CD4-positive, CD25-positive, alpha-beta regulatory T cell (primary cell): Measurements from ENCODE around the gene DMD. TPM values are rescaled to one million over a fixed set of nuclear protein-coding genes. Genes with fewer than 3 reads are reported as not detected.

Experiments used
- ATAC-seq, 2 donors: fragments of 150-1000 bp; cut with Tn5 transposase; one replicate each; pipeline ENCODE4 v1.10.0; 2021; ENCODE audit warnings: low read depth in 2 of 2, moderate number of reproducible peaks in 2 of 2, moderate library complexity in 1 of 2
- DNase-seq, 3 donors: peaks; one replicate each; pipeline versions ENCODE4 v3.0.0 to v3.0.0-alpha.2; 2012 to 2022; ENCODE audit warnings: mixed read lengths in 1 of 3
- H3K27ac ChIP-seq: one replicate; pipeline ENCODE4 v1.7.0; 2013; ENCODE audit warnings: mild to moderate bottlenecking, low read length; ENCODE audit not compliant: insufficient read depth, poor library complexity, severe bottlenecking
- H3K27me3 ChIP-seq: one replicate; pipeline ENCODE4 v1.7.0; 2013; ENCODE audit warnings: low read length; ENCODE audit not compliant: control insufficient read depth, insufficient read depth
- H3K36me3 ChIP-seq: one replicate; pipeline ENCODE4 v1.7.0; 2013; ENCODE audit warnings: mild to moderate bottlenecking, low read length, moderate library complexity; ENCODE audit not compliant: control insufficient read depth, insufficient read depth
- H3K4me1 ChIP-seq: 2 replicates; pipeline ENCODE4 v1.7.0; 2013; ENCODE audit warnings: mild to moderate bottlenecking, low read length; ENCODE audit not compliant: insufficient read depth, control insufficient read depth, poor library complexity, severe bottlenecking
- H3K4me3 ChIP-seq: one replicate; pipeline ENCODE4 v1.7.0; 2013; ENCODE audit warnings: low read depth, mild to moderate bottlenecking, low read length, moderate library complexity
- H3K9me3 ChIP-seq, 2 experiments: 1 replicate in 1 of 2; 2 replicates in 1 of 2; pipeline ENCODE4 v1.7.0; 2013; ENCODE audit warnings: low read length in 2 of 2, mild to moderate bottlenecking in 1 of 2, moderate library complexity in 1 of 2; ENCODE audit not compliant: control insufficient read depth in 2 of 2
- H3K27ac Mint-ChIP-seq, 3 donors: one replicate each; pipeline ENCODE4 v1.8.0; 2020 to 2022; ENCODE audit warnings: mild to moderate bottlenecking in 3 of 3, mixed read lengths in 3 of 3, moderate library complexity in 2 of 3
- H3K27me3 Mint-ChIP-seq: one replicate; pipeline ENCODE4 v1.8.0; 2022; ENCODE audit warnings: mild to moderate bottlenecking, mixed read lengths
- H3K36me3 Mint-ChIP-seq: one replicate; pipeline ENCODE4 v1.8.0; 2020; ENCODE audit warnings: mixed read lengths
- H3K4me1 Mint-ChIP-seq, 4 donors: one replicate each; pipeline ENCODE4 v1.8.0; 2020 to 2022; ENCODE audit warnings: mixed read lengths in 4 of 4, mild to moderate bottlenecking in 1 of 4
- H3K4me3 Mint-ChIP-seq, 4 donors: one replicate each; pipeline ENCODE4 v1.8.0; 2020 to 2022; ENCODE audit warnings: mild to moderate bottlenecking in 4 of 4, mixed read lengths in 4 of 4, moderate library complexity in 3 of 4
- H3K9me3 Mint-ChIP-seq, 7 donors: one replicate each; pipeline ENCODE4 v1.8.0; 2020 to 2022; ENCODE audit warnings: mixed read lengths in 7 of 7, mild to moderate bottlenecking in 3 of 7, moderate library complexity in 2 of 7
- polyA plus RNA-seq, 4 donors: library from polyadenylated mRNA; unstranded; fragments of 300-500 nt; fragmentation: Illumina TruSeq; gene quantifications; one replicate each; pipeline ENCODE4 v1.2.3, GENCODE V29; 2021
- total RNA-seq: library from RNA; stranded (reverse); gene quantifications from one replicate; pipeline ENCODE4 v1.2.3, GENCODE V29; 2022

DMD gene
- total and polyA plus RNA-seq, 5 donors from 2014 or later, result 0.20 to 2.8 (median 0.98) TPM

DNA sequence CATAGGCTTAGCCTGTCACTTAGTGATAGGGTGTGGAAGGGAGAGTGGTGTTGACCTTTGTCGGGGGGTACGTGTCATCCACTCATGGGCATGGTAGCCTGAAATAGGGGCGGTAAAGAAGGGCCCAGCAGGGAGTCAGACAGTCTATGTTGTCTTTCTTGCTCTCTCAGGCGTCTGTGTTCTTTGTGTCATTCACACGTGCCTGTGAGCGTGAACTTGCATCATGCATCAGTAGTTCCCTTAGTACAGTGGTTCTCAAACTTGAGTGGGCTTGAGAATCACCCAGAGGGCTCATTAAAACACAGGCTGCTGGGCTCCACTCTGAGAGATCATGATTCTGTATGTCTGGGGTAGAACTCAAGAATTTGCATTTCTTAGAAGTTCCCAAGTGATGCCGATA, 1688.6 kb downstream of the DMD start:
- no peaks in the 10 kb centered on the region for H3K4me1 Mint-ChIP-seq
- Histone ChIP-seq H3K4me3 (no peak overlapping the region), H3K27me3 (no peaks in the 10 kb centered on the region), H3K27ac (no peak overlapping the region), H3K4me1 (no peaks in the 10 kb centered on the region), H3K9me3 (no peaks in the 10 kb centered on the region), H3K36me3 (no peaks in the 10 kb centered on the region)
- ATAC-seq (no peak), DNase-seq (no peak)
- no peaks in the 10 kb centered on the region for H3K27me3 Mint-ChIP-seq
- no peak overlapping the region for H3K4me3 Mint-ChIP-seq
- H3K9me3 Mint-ChIP-seq, result peaks cover 0 to 5% (median 0%) of the 10 kb centered on the region in 7 donors
- H3K36me3 Mint-ChIP-seq, result no peaks in the 10 kb centered on the region
- H3K27ac Mint-ChIP-seq, result no peak overlapping the region

DNA sequence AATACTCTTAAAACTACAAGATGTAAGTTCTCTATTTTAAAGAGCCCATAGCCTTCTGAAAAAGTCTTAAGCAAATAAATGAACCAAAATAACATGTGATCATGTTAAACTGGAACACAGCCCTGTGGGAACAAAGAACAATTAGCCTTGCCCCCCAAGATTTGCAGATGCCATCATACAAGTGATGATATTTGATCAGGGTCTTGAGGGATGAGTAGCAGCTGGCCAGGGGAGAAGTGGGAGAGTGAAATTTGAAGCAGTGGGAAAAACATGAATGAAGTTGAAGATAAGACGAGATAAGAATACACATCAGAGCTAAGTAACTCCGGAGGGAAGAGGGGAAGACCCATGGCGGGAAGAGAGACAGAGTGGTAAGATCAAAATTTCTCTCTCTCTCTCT, 1689.4 kb downstream of the DMD start:
- ATAC-seq (no peak), DNase-seq (no peak)
- no peak overlapping the region for H3K27ac Mint-ChIP-seq
- Histone ChIP-seq H3K4me1 (no peaks in the 10 kb centered on the region), H3K27me3 (no peaks in the 10 kb centered on the region), H3K9me3 (no peaks in the 10 kb centered on the region), H3K36me3 (no peaks in the 10 kb centered on the region), H3K27ac (no peak overlapping the region), H3K4me3 (no peak overlapping the region)
- H3K27me3 Mint-ChIP-seq, result no peaks in the 10 kb centered on the region
- H3K4me1 Mint-ChIP-seq, result no peaks in the 10 kb centered on the region
- peaks cover 0 to 4% (median 0%) of the 10 kb centered on the region in 7 donors for H3K9me3 Mint-ChIP-seq
- no peaks in the 10 kb centered on the region for H3K36me3 Mint-ChIP-seq
- H3K4me3 Mint-ChIP-seq, result no peak overlapping the region

DNA sequence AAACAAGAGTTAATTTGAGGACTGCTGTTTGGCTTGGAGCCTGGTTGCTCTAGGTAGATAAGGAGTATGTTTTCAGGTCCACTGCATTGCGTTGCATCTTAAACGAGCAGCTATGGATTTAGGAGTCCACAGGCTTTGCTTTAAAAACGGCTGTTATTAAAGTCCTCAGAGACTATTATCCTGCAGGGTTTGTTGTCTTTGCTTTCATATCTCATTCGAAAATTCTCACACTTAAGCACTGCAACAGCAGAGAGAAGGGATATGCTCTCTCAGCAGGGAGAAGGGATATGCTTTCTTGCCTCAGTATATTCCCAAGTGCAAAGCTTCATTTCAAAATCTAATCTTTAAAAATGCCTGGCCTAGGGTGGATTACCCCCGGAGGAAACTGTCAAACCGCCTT, 1694.8 kb downstream of the DMD start:
- Mint-ChIP-seq H3K4me1 (no peaks in the 10 kb centered on the region), H3K4me3 (no peak overlapping the region), H3K36me3 (no peaks in the 10 kb centered on the region), H3K9me3 (peaks cover 0 to 4% (median 0%) of the 10 kb centered on the region in 7 donors), H3K27me3 (no peaks in the 10 kb centered on the region), H3K27ac (no peak overlapping the region)
- H3K36me3 ChIP-seq, result no peaks in the 10 kb centered on the region
- no peak for ATAC-seq
- no peak overlapping the region for H3K27ac ChIP-seq
- H3K27me3 ChIP-seq, result no peaks in the 10 kb centered on the region
- no peaks in the 10 kb centered on the region for H3K9me3 ChIP-seq
- no peaks in the 10 kb centered on the region for H3K4me1 ChIP-seq
- DNase-seq, result no peak
- no peak overlapping the region for H3K4me3 ChIP-seq

DNA sequence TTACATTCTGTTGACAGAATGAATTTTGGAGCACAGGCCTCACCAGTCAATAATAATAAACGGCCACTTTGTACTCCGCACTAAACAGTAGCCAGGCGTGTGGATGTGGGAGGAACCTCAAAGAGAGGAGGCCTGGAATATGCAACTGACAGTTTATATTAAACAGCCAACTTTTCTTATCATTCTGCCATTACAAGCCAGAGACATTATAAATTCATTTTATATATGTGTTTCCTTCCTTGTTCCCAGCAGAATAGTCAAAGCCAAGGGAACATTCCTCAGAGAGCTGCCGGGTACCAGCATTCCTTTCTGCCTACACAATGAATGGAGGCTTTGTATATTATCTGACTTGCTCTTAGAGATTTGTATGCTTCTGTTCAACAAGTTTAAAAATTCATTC, 1703.0 kb downstream of the DMD start:
- no peaks in the 10 kb centered on the region for H3K4me1 Mint-ChIP-seq
- no peak overlapping the region for H3K27ac Mint-ChIP-seq
- H3K9me3 Mint-ChIP-seq, result peaks cover 0 to 2% (median 0%) of the 10 kb centered on the region in 7 donors
- H3K27me3 Mint-ChIP-seq, result no peaks in the 10 kb centered on the region
- Histone ChIP-seq H3K4me1 (no peaks in the 10 kb centered on the region), H3K4me3 (no peak overlapping the region), H3K9me3 (no peaks in the 10 kb centered on the region), H3K27me3 (no peaks in the 10 kb centered on the region), H3K27ac (no peak overlapping the region), H3K36me3 (no peaks in the 10 kb centered on the region)
- H3K4me3 Mint-ChIP-seq, result no peak overlapping the region
- no peaks in the 10 kb centered on the region for H3K36me3 Mint-ChIP-seq
- DNase-seq (no peak), ATAC-seq (no peak)

DNA sequence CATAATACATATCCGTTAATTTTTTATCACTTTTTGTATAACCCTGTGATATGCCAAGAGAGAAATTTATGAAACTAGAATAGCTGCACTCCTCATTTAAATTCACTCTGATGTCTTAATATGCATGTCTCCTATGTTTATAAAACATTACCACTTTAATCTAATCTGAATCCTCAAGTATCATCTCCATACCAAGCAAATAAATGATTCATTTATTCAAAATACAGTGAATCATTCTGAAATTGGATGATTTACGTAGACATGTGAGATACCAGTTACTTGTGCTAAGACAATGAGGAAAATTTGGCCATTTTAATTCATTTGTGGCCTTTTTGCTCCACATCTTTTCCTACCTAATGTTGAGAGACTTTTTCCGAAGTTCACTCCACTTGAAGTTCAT, 1704.4 kb downstream of the DMD start:
- Mint-ChIP-seq H3K27me3 (no peaks in the 10 kb centered on the region), H3K4me3 (no peak overlapping the region), H3K27ac (no peak overlapping the region), H3K36me3 (no peaks in the 10 kb centered on the region), H3K9me3 (peaks cover 0 to 2% (median 0%) of the 10 kb centered on the region in 7 donors), H3K4me1 (no peaks in the 10 kb centered on the region)
- H3K36me3 ChIP-seq, result no peaks in the 10 kb centered on the region
- no peak for DNase-seq
- no peaks in the 10 kb centered on the region for H3K4me1 ChIP-seq
- H3K9me3 ChIP-seq, result no peaks in the 10 kb centered on the region
- no peaks in the 10 kb centered on the region for H3K27me3 ChIP-seq
- H3K27ac ChIP-seq, result no peak overlapping the region
- no peak for ATAC-seq
- no peak overlapping the region for H3K4me3 ChIP-seq

DNA sequence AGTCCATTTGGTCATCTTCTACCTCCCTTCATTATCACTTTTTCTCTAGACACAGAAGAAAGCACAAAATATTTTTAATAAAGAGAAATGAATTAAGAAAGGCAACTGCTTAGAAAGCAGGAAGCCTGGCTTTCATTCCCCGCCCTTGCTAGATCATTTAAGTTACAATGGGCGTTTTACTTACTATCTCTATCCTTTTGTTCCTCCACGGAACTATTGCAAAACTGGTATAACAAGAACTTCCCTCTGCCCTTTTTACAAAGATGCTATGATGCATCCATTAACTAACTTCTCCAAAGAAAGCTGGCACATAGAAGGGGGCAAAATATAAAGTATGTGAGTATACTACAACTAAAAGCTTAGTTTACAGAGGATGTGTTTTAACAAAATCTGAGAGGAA, 1705.0 kb downstream of the DMD start:
- no peak overlapping the region for H3K4me3 ChIP-seq
- no peaks in the 10 kb centered on the region for H3K36me3 Mint-ChIP-seq
- no peaks in the 10 kb centered on the region for H3K9me3 ChIP-seq
- DNase-seq (no peak), ATAC-seq (no peak)
- H3K9me3 Mint-ChIP-seq, result peaks cover 0 to 2% (median 0%) of the 10 kb centered on the region in 7 donors
- H3K4me3 Mint-ChIP-seq, result no peak overlapping the region
- no peaks in the 10 kb centered on the region for H3K27me3 Mint-ChIP-seq
- H3K4me1 ChIP-seq, result no peaks in the 10 kb centered on the region
- H3K36me3 ChIP-seq, result no peaks in the 10 kb centered on the region
- H3K27me3 ChIP-seq, result no peaks in the 10 kb centered on the region
- H3K27ac ChIP-seq, result no peak overlapping the region
- H3K27ac Mint-ChIP-seq, result no peak overlapping the region
- no peaks in the 10 kb centered on the region for H3K4me1 Mint-ChIP-seq

DNA sequence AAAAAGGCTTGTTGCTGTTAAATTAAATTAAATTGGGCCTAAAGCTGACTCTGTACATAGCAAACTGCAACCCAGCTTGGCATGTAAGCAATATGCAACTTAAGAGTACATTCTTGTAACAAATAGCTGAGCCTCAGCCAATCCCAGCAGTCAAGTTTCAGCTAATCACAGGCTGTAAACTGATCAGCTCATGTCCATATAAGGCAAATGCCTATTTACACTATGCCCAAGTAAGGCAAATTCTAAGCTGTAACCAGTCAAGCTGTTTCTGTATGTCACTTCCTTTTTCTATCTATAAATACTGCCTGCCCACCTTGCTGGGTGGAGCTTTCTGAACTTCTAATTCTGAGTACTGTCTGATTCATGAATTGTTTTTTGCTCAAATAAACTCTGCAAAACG, 1710.4 kb downstream of the DMD start:
- no peak overlapping the region for H3K27ac ChIP-seq
- Mint-ChIP-seq H3K4me1 (no peaks in the 10 kb centered on the region), H3K36me3 (no peaks in the 10 kb centered on the region), H3K9me3 (peaks cover 0 to 2% (median 0%) of the 10 kb centered on the region in 7 donors), H3K27me3 (no peaks in the 10 kb centered on the region), H3K27ac (no peak overlapping the region), H3K4me3 (no peak overlapping the region)
- DNase-seq (no peak), ATAC-seq (no peak)
- no peaks in the 10 kb centered on the region for H3K27me3 ChIP-seq
- no peak overlapping the region for H3K4me3 ChIP-seq
- H3K36me3 ChIP-seq, result no peaks in the 10 kb centered on the region
- no peaks in the 10 kb centered on the region for H3K9me3 ChIP-seq
- H3K4me1 ChIP-seq, result no peaks in the 10 kb centered on the region

DNA sequence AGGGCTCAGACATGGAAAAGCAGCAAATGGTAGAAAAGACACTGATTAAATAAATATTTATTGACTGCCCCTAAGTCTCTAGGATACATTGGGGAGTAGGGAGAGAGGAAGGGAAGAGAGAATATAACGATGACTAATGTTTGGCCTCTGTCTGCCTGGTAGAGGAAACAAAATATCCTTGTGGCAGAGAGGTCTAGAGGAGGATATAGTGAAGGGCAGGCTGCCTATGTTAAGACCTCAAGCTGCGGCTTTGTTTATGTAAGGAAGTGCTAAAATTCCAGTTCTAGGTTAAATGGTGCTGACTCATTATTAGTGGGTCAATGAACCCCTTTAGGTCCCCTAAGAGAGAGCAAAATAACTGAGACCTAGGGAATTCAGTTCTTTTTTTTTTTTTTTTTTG, 1712.2 kb downstream of the DMD start:
- H3K9me3 ChIP-seq, result no peaks in the 10 kb centered on the region
- DNase-seq (no peak), ATAC-seq (no peak)
- H3K27ac ChIP-seq, result no peak overlapping the region
- Mint-ChIP-seq H3K4me1 (no peaks in the 10 kb centered on the region), H3K4me3 (no peak overlapping the region), H3K9me3 (peaks cover 0 to 2% (median 0%) of the 10 kb centered on the region in 7 donors), H3K27ac (no peak overlapping the region), H3K36me3 (no peaks in the 10 kb centered on the region), H3K27me3 (no peaks in the 10 kb centered on the region)
- no peaks in the 10 kb centered on the region for H3K4me1 ChIP-seq
- no peak overlapping the region for H3K4me3 ChIP-seq
- no peaks in the 10 kb centered on the region for H3K27me3 ChIP-seq
- no peaks in the 10 kb centered on the region for H3K36me3 ChIP-seq
